Effector CD4-positive, alpha-beta T cell (primary cell): ENCODE data around the gene UCK1.
"Not testable (repeated sequence)": the region's sequence is repeated elsewhere in the genome, so short reads cannot be mapped to it uniquely, and the experiment has no call there.

Experiments used
- DNase-seq: peaks from one replicate; pipeline ENCODE4 v3.0.0-alpha.2; 2020

The UCK1 gene

GRCh38 chr9:131523451-131524435 lies 7.3 kb downstream of the UCK1 start:
- no peak for DNase-seq

- DNase-seq, result no peak
Observed at GRCh38 chr9:131523086-131523388, 8.0 kb downstream of the UCK1 start.

GRCh38 chr9:131522257-131523085 lies 8.6 kb downstream of the UCK1 start:
- no peak for DNase-seq

GRCh38 chr9:131521822-131522221 lies 9.2 kb downstream of the UCK1 start:
- DNase-seq, result no peak

GRCh38 chr9:131521203-131521602 lies 9.9 kb downstream of the UCK1 start:
- DNase-seq, result no peak

GRCh38 chr9:131520503-131520902 lies 10.6 kb downstream of the UCK1 start:
- DNase-seq, result no peak

- DNase-seq, result no peak
Observed at GRCh38 chr9:131518553-131518952, 12.5 kb downstream of the UCK1 start.

- DNase-seq, result no peak
Observed at GRCh38 chr9:131517761-131518190, 13.3 kb downstream of the UCK1 start.

GRCh38 chr9:131516930-131517329 lies 14.1 kb downstream of the UCK1 start:
- DNase-seq, result no peak

GRCh38 chr9:131516100-131516499 lies 15.0 kb downstream of the UCK1 start:
- DNase-seq, result no peak

- not testable (repeated sequence) for DNase-seq
Observed at GRCh38 chr9:131515559-131516031, 15.5 kb downstream of the UCK1 start.

GRCh38 chr9:131513177-131513576 lies 17.9 kb downstream of the UCK1 start:
- no peak for DNase-seq

- DNase-seq, result no peak
Observed at GRCh38 chr9:131511880-131512279, 19.2 kb downstream of the UCK1 start.

GRCh38 chr9:131511416-131511815 lies 19.6 kb downstream of the UCK1 start:
- no peak for DNase-seq

GRCh38 chr9:131505012-131505411 lies 26.1 kb downstream of the UCK1 start:
- no peak for DNase-seq

GRCh38 chr9:131503626-131504465 lies 27.2 kb downstream of the UCK1 start:
- DNase-seq, result peak; percentile 44

GRCh38 chr9:131502781-131503625 lies 28.1 kb downstream of the UCK1 start, which contains the start of gene POMT1:
Gene POMT1 (plus strand): TSS chr9:131502918. CDS start chr9:131504219, 1,301 bp downstream.
- peak; percentile 83 for DNase-seq

GRCh38 chr9:131500939-131501541 lies 30.0 kb downstream of the UCK1 start:
- peak; percentile 34 for DNase-seq

GRCh38 chr9:131500377-131500776 lies 30.7 kb downstream of the UCK1 start:
- DNase-seq, result peak; percentile 59

GRCh38 chr9:131499254-131499767 lies 31.8 kb downstream of the UCK1 start:
- no peak for DNase-seq
